ENCODE measurements around the gene RGS19. TPM values are rescaled to one million over a fixed set of nuclear protein-coding genes. Genes with fewer than 3 reads are reported as not detected.
"Not testable (repeated sequence)": the region's sequence is repeated elsewhere in the genome, so short reads cannot be mapped to it uniquely, and the experiment has no call there.

RGS19 gene
- total and polyA plus RNA-seq, 9 donors, result 4.9 to 10.4 (median 7.2) TPM

DNA sequence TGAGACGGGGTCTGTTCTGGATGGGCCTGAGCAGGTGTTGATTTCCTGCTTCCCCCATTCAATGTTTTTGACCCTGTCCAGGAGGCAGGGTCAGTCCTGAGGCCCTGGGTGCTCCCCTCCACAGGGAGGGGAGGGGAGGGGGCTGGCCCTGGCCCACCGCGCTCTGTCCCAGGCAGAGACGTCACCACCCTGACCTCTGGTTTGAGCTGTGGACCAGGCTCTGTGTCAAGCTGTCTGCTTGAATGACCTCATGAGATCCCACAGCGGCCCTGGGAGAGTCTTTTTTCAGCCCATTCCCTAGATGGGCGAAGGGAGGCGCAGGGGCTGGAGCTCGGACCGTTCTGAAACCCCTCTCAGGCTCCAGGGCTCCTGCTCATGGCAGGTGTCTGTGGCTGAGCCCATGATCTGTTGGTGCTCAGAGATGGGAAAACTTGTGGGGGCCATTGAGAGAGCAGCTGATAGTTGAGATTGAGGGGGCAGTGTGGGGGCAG is 13.7 kb upstream of the RGS19 start:
- no peak overlapping the region for H3K4me3 ChIP-seq (ENCODE audit: low read length)
- 38% methylated on average over 4 of the region's 9 CpGs for WGBS (ENCODE audit: insufficient coverage)
- no peak for DNase-seq
- no peaks in the 10 kb centered on the region for H3K4me1 ChIP-seq (ENCODE audit: control insufficient read depth, insufficient read depth, low read length)
- H3K9me3 ChIP-seq (replicated peaks; ENCODE audit: control insufficient read depth, low read depth, low read length), result no peaks in the 10 kb centered on the region
- no peaks in the 10 kb centered on the region for H3K36me3 ChIP-seq (ENCODE audit: control insufficient read depth, insufficient read depth, low read length)
- H3K27ac ChIP-seq (ENCODE audit: low read length), result no peak overlapping the region
- H3K27me3 ChIP-seq (ENCODE audit: control insufficient read depth, insufficient read depth, low read length), result peaks cover 14% of the 10 kb centered on the region

DNA sequence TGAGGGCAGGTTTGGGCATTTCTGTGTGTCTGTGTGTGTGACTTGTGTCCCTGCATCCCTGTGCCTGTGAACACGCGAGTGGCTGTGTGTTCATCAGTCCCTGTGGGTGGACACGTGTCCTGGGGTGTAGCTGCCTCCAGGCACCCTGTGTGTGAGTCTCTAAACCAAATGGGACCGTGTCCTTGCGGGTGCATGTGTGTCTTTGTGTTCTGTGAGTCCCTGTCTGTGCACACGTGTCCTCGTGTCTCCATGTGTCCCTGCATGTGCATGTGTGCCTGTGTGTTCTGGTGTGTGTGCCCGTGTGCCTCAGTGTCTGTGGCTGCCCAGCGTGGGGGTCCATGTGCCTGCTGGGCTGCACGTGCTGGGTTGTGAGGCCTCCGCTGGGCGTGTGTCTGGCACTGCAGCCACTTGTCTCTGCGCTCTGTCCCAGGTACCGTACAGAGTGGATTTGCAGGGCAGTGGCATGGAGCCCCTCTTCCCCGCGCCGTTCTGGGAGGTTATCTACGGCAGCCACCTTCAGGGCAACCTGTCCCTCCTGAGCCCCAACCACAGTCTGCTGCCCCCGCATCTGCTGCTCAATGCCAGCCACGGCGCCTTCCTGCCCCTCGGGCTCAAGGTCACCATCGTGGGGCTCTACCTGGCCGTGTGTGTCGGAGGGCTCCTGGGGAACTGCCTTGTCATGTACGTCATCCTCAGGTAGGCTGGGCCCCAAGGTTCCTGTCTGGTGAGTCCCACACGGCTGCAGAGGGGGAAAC is 13.1 kb upstream of the RGS19 start:
- no peak for DNase-seq
- H3K27ac ChIP-seq (ENCODE audit: low read length), result no peak overlapping the region
- H3K9me3 ChIP-seq (replicated peaks; ENCODE audit: control insufficient read depth, low read depth, low read length), result peaks cover 5% of the 10 kb centered on the region
- peaks cover 18% of the 10 kb centered on the region for H3K27me3 ChIP-seq (ENCODE audit: control insufficient read depth, insufficient read depth, low read length)
- H3K4me3 ChIP-seq (ENCODE audit: low read length), result no peak overlapping the region
- WGBS (ENCODE audit: insufficient coverage), result 49% methylated on average over 25 of the region's 27 CpGs
- no peaks in the 10 kb centered on the region for H3K4me1 ChIP-seq (ENCODE audit: control insufficient read depth, insufficient read depth, low read length)
- H3K36me3 ChIP-seq (ENCODE audit: control insufficient read depth, insufficient read depth, low read length), result no peaks in the 10 kb centered on the region

DNA sequence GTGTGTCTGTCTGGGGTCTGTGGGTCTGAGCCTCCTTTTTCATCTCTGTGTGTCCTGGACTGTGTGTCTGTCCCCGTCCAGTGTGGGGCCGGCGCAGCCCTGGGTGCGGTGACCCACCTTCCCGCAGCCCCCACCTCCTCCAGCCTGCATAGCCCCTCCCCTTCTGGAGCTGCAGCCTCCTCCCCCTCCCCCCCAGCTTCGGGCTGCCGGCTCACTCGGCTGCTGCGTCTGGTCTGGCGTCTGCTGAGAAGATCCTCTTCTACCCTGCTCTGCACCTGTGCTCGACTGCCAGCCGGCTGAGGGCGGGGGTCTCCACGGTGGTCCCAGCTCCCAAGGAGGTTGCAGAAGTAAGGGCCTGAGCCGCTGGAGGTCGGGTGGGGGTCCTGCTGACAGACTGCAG is 12.5 kb upstream of the RGS19 start:
- no peaks in the 10 kb centered on the region for H3K36me3 ChIP-seq (ENCODE audit: control insufficient read depth, insufficient read depth, low read length)
- no peak overlapping the region for H3K4me3 ChIP-seq (ENCODE audit: low read length)
- H3K9me3 ChIP-seq (replicated peaks; ENCODE audit: control insufficient read depth, low read depth, low read length), result peaks cover 6% of the 10 kb centered on the region
- WGBS (ENCODE audit: insufficient coverage), result 3% methylated on average over 16 of the region's 16 CpGs
- peaks cover 19% of the 10 kb centered on the region for H3K27me3 ChIP-seq (ENCODE audit: control insufficient read depth, insufficient read depth, low read length)
- H3K4me1 ChIP-seq (ENCODE audit: control insufficient read depth, insufficient read depth, low read length), result no peaks in the 10 kb centered on the region
- no peak overlapping the region for H3K27ac ChIP-seq (ENCODE audit: low read length)
- DNase-seq, result no peak

- no peak overlapping the region for H3K27ac ChIP-seq (ENCODE audit: low read length)
- H3K9me3 ChIP-seq (replicated peaks; ENCODE audit: control insufficient read depth, low read depth, low read length), result peaks cover 8% of the 10 kb centered on the region
- no peak for DNase-seq
- peaks cover 22% of the 10 kb centered on the region for H3K27me3 ChIP-seq (ENCODE audit: control insufficient read depth, insufficient read depth, low read length)
- H3K36me3 ChIP-seq (ENCODE audit: control insufficient read depth, insufficient read depth, low read length), result no peaks in the 10 kb centered on the region
- no peaks in the 10 kb centered on the region for H3K4me1 ChIP-seq (ENCODE audit: control insufficient read depth, insufficient read depth, low read length)
- 50% methylated on average over 16 of the region's 19 CpGs for WGBS (ENCODE audit: insufficient coverage)
- no peak overlapping the region for H3K4me3 ChIP-seq (ENCODE audit: low read length)
These were observed 12.0 kb upstream of the RGS19 start for GRCh38 chr20:64091340-64091739.

GRCh38 chr20:64090165-64090564 is 10.8 kb upstream of the RGS19 start:
- H3K4me1 ChIP-seq (ENCODE audit: control insufficient read depth, insufficient read depth, low read length), result no peaks in the 10 kb centered on the region
- no peak overlapping the region for H3K27ac ChIP-seq (ENCODE audit: low read length)
- peaks cover 8% of the 10 kb centered on the region for H3K9me3 ChIP-seq (replicated peaks; ENCODE audit: control insufficient read depth, low read depth, low read length)
- peaks cover 34% of the 10 kb centered on the region for H3K27me3 ChIP-seq (ENCODE audit: control insufficient read depth, insufficient read depth, low read length)
- 43% methylated on average over 10 of the region's 10 CpGs for WGBS (ENCODE audit: insufficient coverage)
- no peak overlapping the region for H3K4me3 ChIP-seq (ENCODE audit: low read length)
- H3K36me3 ChIP-seq (ENCODE audit: control insufficient read depth, insufficient read depth, low read length), result no peaks in the 10 kb centered on the region
- no peak for DNase-seq

- H3K27me3 ChIP-seq (ENCODE audit: control insufficient read depth, insufficient read depth, low read length), result peaks cover 47% of the 10 kb centered on the region
- DNase-seq; H3K4me3 ChIP-seq (ENCODE audit: low read length); H3K4me1 ChIP-seq (ENCODE audit: control insufficient read depth, insufficient read depth, low read length); H3K27ac ChIP-seq (ENCODE audit: low read length); H3K36me3 ChIP-seq (ENCODE audit: control insufficient read depth, insufficient read depth, low read length); H3K9me3 ChIP-seq (replicated peaks; ENCODE audit: control insufficient read depth, low read depth, low read length): not testable (repeated sequence)
These were observed 9.3 kb upstream of the RGS19 start for GRCh38 chr20:64088586-64088985.

- not testable (repeated sequence) for DNase-seq; H3K36me3 ChIP-seq (ENCODE audit: control insufficient read depth, insufficient read depth, low read length); H3K27ac ChIP-seq (ENCODE audit: low read length); H3K4me3 ChIP-seq (ENCODE audit: low read length); H3K9me3 ChIP-seq (replicated peaks; ENCODE audit: control insufficient read depth, low read depth, low read length)
- Histone ChIP-seq H3K27me3 (ENCODE audit: control insufficient read depth, insufficient read depth, low read length) (peaks cover 51% of the 10 kb centered on the region), H3K4me1 (ENCODE audit: control insufficient read depth, insufficient read depth, low read length) (peaks cover 18% of the 10 kb centered on the region)
- no CpG with 5 or more reads among the region's 36 CpGs for WGBS (ENCODE audit: insufficient coverage)
These were observed 8.0 kb upstream of the RGS19 start for GRCh38 chr20:64087226-64087825.

GRCh38 chr20:64086801-64087200 is 7.5 kb upstream of the RGS19 start:
- H3K9me3 ChIP-seq (replicated peaks; ENCODE audit: control insufficient read depth, low read depth, low read length), result peaks cover 8% of the 10 kb centered on the region
- no peaks in the 10 kb centered on the region for H3K36me3 ChIP-seq (ENCODE audit: control insufficient read depth, insufficient read depth, low read length)
- peaks cover 54% of the 10 kb centered on the region for H3K27me3 ChIP-seq (ENCODE audit: control insufficient read depth, insufficient read depth, low read length)
- no peak for DNase-seq
- no peak overlapping the region for H3K4me3 ChIP-seq (ENCODE audit: low read length)
- H3K27ac ChIP-seq (ENCODE audit: low read length), result no peak overlapping the region
- H3K4me1 ChIP-seq (ENCODE audit: control insufficient read depth, insufficient read depth, low read length), result peaks cover 22% of the 10 kb centered on the region
- 82% methylated on average over 3 of the region's 11 CpGs for WGBS (ENCODE audit: insufficient coverage)

DNA sequence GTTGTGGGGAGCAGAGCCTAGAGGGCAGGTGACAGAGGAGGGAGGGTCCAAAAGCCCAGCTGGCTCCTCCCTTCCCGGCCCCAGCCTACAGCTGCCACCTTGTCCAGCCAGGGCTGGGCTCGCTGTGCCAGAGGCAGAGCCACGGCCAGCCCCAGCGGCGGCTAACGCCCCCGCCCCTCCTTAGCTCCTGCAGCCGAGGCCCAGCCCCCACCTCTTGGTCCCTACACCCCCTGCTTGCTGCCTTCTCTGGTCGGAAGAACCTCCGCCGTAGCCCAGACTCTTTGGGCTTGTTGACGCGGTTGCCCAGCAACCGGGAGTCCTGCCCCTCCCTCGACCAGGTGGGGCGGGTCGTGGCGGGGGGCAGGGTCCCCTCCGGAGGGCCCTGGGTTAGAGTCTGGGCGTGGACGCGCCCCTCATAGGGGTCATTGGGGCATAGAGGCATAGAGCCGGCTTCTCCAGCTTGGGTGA is 5.4 kb upstream of the RGS19 start:
- Histone ChIP-seq H3K4me3 (ENCODE audit: low read length) (no peak overlapping the region), H3K9me3 (replicated peaks; ENCODE audit: control insufficient read depth, low read depth, low read length) (peaks cover 8% of the 10 kb centered on the region), H3K4me1 (ENCODE audit: control insufficient read depth, insufficient read depth, low read length) (peaks cover 26% of the 10 kb centered on the region), H3K27me3 (ENCODE audit: control insufficient read depth, insufficient read depth, low read length) (peaks cover 59% of the 10 kb centered on the region), H3K36me3 (ENCODE audit: control insufficient read depth, insufficient read depth, low read length) (no peaks in the 10 kb centered on the region), H3K27ac (ENCODE audit: low read length) (no peak overlapping the region)
- WGBS (ENCODE audit: insufficient coverage), result 4% methylated on average over 23 of the region's 23 CpGs
- DNase-seq, result no peak

DNA sequence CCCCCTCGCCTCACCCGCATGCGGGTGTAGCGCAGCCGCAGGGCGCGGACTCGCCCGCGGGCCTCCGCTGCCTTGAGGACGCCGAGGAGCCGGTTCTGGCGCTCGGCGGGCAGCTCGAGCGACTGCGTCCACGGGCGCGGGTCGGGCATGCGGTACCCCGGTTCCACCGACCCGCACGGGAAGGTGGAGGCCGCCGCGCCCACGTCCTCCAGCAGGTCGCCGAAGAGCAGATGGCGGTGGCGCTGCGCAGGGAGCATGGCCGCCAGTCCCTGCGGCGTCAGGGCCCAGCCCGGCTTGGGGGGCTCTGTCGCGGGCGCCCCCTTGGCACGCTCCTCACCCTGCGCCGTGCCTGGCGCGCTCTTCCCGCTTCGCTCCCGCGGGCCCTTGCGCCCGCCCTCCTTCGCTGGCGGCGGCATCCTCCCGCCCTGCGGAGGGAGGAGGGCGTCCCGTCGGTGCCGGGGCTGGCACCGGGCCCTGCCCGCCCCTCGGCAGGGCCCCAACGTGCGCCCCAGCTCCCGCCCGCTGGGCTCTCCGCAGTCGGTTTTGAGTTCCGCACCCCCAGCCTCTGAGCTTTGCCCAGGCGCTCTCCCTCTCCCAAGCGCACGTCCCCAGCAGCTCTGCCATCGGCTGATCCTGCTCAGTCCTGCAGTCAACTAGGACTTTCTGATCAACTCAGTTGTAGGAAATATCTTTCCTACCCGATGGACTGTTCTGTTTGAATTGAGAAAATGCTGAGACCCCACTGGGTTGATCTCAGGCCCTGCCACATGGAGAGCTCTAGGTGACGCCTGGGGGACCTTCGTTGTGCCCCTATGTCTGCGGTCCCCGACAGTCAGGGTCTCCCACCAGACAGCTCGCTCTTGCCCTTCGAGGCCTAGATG is 4.7 kb upstream of the RGS19 start, which contains the start of gene LKAAEAR1:
TSS of gene LKAAEAR1 (minus strand) at position 595 of the 881 bp plus-strand sequence. CDS start at position 416, 179 bp downstream.
- Histone ChIP-seq H3K36me3 (ENCODE audit: control insufficient read depth, insufficient read depth, low read length) (no peaks in the 10 kb centered on the region), H3K4me3 (ENCODE audit: low read length) (peak within 1 kb of the TSS; percentile 26), H3K4me1 (ENCODE audit: control insufficient read depth, insufficient read depth, low read length) (peaks cover 30% of the 10 kb centered on the region), H3K27ac (ENCODE audit: low read length) (no peak within 1 kb of the TSS), H3K9me3 (replicated peaks; ENCODE audit: control insufficient read depth, low read depth, low read length) (peaks cover 8% of the 10 kb centered on the region), H3K27me3 (ENCODE audit: control insufficient read depth, insufficient read depth, low read length) (peaks cover 57% of the 10 kb centered on the region)
- DNase-seq, result no peak
- WGBS (ENCODE audit: insufficient coverage), result under 1% methylated on average over 82 of the region's 86 CpGs
